Neural progenitor cell (in vitro differentiated cells): Measurements from ENCODE around the gene CREB5. TPM values are rescaled to one million over a fixed set of nuclear protein-coding genes. Genes with fewer than 3 reads are reported as not detected.

Experiments
- DNase-seq: peaks from one replicate; pipeline ENCODE4 v3.0.0-alpha.2; 2016; ENCODE audit warnings: low spot score
- H2AFZ ChIP-seq: fragments of 200-600 bp; sonication (generic); replicated peaks from 2 replicates; pipeline ENCODE4 v1.6.1; 2016; ENCODE audit warnings: antibody characterized with exemption
- H3F3A ChIP-seq: fragments of 200-600 bp; sonication (generic); 2 replicates; pipeline ENCODE4 v1.6.1; 2016; ENCODE audit warnings: antibody characterized with exemption, low read depth
- H3K27ac ChIP-seq: fragments of 200-600 bp; sonication (generic); 2 replicates; pipeline ENCODE4 v1.5.1; 2016; ENCODE audit warnings: mild to moderate bottlenecking
- H3K27me3 ChIP-seq: fragments of 200-600 bp; sonication (generic); 2 replicates; pipeline ENCODE4 v1.6.1; 2016; ENCODE audit warnings: mild to moderate bottlenecking, moderate library complexity
- H3K36me3 ChIP-seq: fragments of 200-600 bp; sonication (generic); 2 replicates; pipeline ENCODE4 v1.5.1; 2016
- H3K4me1 ChIP-seq: fragments of 200-600 bp; sonication (generic); 2 replicates; pipeline ENCODE4 v1.6.1; 2016; ENCODE audit warnings: mixed run types
- H3K4me2 ChIP-seq: fragments of 200-600 bp; sonication (generic); 2 replicates; pipeline ENCODE4 v1.6.1; 2016
- H3K4me3 ChIP-seq: fragments of 200-600 bp; sonication (generic); 2 replicates; pipeline ENCODE4 v1.5.1; 2016
- H3K79me2 ChIP-seq: fragments of 200-600 bp; sonication (generic); 2 replicates; pipeline ENCODE4 v1.6.1; 2016; ENCODE audit warnings: low read depth
- H3K9ac ChIP-seq: fragments of 200-600 bp; sonication (generic); 2 replicates; pipeline ENCODE4 v1.6.1; 2016
- H3K9me3 ChIP-seq: fragments of 200-600 bp; sonication (generic); 2 replicates; pipeline ENCODE4 v1.5.1; 2016; ENCODE audit warnings: low read depth
- H4K20me1 ChIP-seq: fragments of 200-600 bp; sonication (generic); 2 replicates; pipeline ENCODE4 v1.6.1; 2016; ENCODE audit warnings: low read depth
- H3K27ac Mint-ChIP-seq: 3 replicates; pipeline ENCODE4 v1.8.0; 2021; ENCODE audit warnings: mixed read lengths
- H3K27me3 Mint-ChIP-seq: 2 replicates; pipeline ENCODE4 v1.8.0; 2022; ENCODE audit warnings: low read depth, mild to moderate bottlenecking, inconsistent platforms, moderate library complexity, mixed read lengths; ENCODE audit not compliant: insufficient read depth
- H3K36me3 Mint-ChIP-seq: 3 replicates; pipeline ENCODE4 v1.8.0; 2021; ENCODE audit warnings: mixed read lengths
- H3K4me1 Mint-ChIP-seq: 3 replicates; pipeline ENCODE4 v1.8.0; 2021; ENCODE audit warnings: mixed read lengths
- H3K4me3 Mint-ChIP-seq: 3 replicates; pipeline ENCODE4 v1.8.0; 2021; ENCODE audit warnings: mild to moderate bottlenecking, moderate library complexity, mixed read lengths
- H3K9me3 Mint-ChIP-seq: 3 replicates; pipeline ENCODE4 v1.8.0; 2020; ENCODE audit warnings: mixed read lengths
- EZH2 ChIP-seq: fragments of 200-600 bp; sonication (generic); IDR thresholded peaks from 2 replicates; pipeline ENCODE4 v1.6.1; 2017; ENCODE audit warnings: antibody characterized with exemption, mild to moderate bottlenecking, moderate library complexity
- EZH2phosphoT487 ChIP-seq: fragments of 200-600 bp; sonication (generic); IDR thresholded peaks from 2 replicates; pipeline ENCODE4 v1.6.1; 2017; ENCODE audit warnings: antibody characterized with exemption
- total RNA-seq: library from RNA; depleted of rRNA; stranded (reverse); fragments of >200 nt; gene quantifications from 2 replicates; pipeline ENCODE4 v1.2.3, GENCODE V29; 2015; ENCODE audit warnings: low replicate concordance
- TF ChIP-seq, protein P1 (sequence below): fragments of 200-600 bp; sonication (generic); IDR thresholded peaks from 2 replicates; pipeline ENCODE4 v1.5.1; 2017; ENCODE audit warnings: antibody characterized with exemption, mild to moderate bottlenecking

The CREB5 gene
- total RNA-seq, 1 donor from 2014 or later = 1.2 TPM

DNA sequence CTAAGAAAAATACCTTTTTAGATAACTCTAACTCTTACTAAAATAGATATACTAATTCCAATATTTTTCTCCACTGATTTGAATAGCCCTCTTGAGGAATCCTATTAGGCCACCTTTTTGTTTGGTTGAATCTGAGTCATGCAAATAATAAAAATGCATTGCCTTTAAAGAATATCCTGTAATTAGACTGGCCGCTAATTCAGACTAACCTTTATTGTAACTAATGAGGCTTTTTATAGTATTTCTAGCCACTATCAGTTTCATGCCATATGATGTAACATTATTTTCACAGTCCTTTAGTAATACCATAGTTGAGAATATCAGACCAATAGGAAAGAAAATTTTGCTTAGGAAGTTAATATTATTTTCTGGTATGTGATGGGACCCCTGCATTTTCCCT lies 90.1 kb downstream of the CREB5 start:
- Mint-ChIP-seq H3K4me1 (no peaks in the 10 kb centered on the region), H3K36me3 (no peaks in the 10 kb centered on the region), H3K27ac (no peak overlapping the region), H3K4me3 (no peak overlapping the region), H3K9me3 (no peaks in the 10 kb centered on the region), H3K27me3 (no peaks in the 10 kb centered on the region)
- H3K4me2 ChIP-seq = no peak overlapping the region
- H3K27ac ChIP-seq = no peak overlapping the region
- H2AFZ ChIP-seq = no peak overlapping the region
- H3K27me3 ChIP-seq = no peaks in the 10 kb centered on the region
- H3K9ac ChIP-seq = no peak overlapping the region
- H3F3A ChIP-seq = no peaks in the 10 kb centered on the region
- no peak for DNase-seq
- H4K20me1 ChIP-seq = no peaks in the 10 kb centered on the region
- no peak for TF ChIP-seq EZH2phosphoT487
- TF ChIP-seq, protein P1, sequence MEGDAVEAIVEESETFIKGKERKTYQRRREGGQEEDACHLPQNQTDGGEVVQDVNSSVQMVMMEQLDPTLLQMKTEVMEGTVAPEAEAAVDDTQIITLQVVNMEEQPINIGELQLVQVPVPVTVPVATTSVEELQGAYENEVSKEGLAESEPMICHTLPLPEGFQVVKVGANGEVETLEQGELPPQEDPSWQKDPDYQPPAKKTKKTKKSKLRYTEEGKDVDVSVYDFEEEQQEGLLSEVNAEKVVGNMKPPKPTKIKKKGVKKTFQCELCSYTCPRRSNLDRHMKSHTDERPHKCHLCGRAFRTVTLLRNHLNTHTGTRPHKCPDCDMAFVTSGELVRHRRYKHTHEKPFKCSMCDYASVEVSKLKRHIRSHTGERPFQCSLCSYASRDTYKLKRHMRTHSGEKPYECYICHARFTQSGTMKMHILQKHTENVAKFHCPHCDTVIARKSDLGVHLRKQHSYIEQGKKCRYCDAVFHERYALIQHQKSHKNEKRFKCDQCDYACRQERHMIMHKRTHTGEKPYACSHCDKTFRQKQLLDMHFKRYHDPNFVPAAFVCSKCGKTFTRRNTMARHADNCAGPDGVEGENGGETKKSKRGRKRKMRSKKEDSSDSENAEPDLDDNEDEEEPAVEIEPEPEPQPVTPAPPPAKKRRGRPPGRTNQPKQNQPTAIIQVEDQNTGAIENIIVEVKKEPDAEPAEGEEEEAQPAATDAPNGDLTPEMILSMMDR = no peak
- no peak for TF ChIP-seq EZH2
- H3K79me2 ChIP-seq = no peaks in the 10 kb centered on the region
- no peaks in the 10 kb centered on the region for H3K4me1 ChIP-seq
- H3K9me3 ChIP-seq = no peaks in the 10 kb centered on the region
- no peak overlapping the region for H3K4me3 ChIP-seq
- H3K36me3 ChIP-seq = no peaks in the 10 kb centered on the region

DNA sequence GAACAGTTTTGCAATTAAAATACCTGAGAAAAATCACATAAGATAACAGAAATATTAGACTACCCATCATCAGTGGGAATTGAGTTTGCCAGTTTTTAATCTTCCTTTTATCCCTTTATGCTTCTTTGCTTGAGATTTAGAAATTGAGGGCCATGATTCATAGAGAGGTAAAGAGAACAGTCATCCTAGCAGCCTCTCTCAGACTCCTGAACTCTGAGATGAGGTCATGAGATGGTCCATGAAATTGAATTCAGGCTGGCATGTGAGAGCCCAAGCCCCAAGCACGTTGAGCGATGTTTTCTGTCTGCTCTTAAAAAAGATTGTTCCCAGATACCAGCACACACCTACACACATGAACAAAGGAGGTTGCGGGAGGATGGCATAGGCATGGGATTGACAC lies 91.1 kb downstream of the CREB5 start:
- no peak for DNase-seq
- Histone ChIP-seq H3K79me2 (no peaks in the 10 kb centered on the region), H3K36me3 (no peaks in the 10 kb centered on the region), H3K4me1 (no peaks in the 10 kb centered on the region), H3K9ac (no peak overlapping the region), H2AFZ (no peak overlapping the region), H3K27ac (no peak overlapping the region), H3K4me2 (no peak overlapping the region), H4K20me1 (no peaks in the 10 kb centered on the region), H3K4me3 (no peak overlapping the region), H3K27me3 (no peaks in the 10 kb centered on the region), H3F3A (no peaks in the 10 kb centered on the region), H3K9me3 (no peaks in the 10 kb centered on the region)
- no peaks in the 10 kb centered on the region for H3K27me3 Mint-ChIP-seq
- no peak overlapping the region for H3K27ac Mint-ChIP-seq
- no peaks in the 10 kb centered on the region for H3K4me1 Mint-ChIP-seq
- TF ChIP-seq EZH2 (no peak), EZH2phosphoT487 (no peak)
- TF ChIP-seq, protein P1 = no peak
- no peaks in the 10 kb centered on the region for H3K9me3 Mint-ChIP-seq
- H3K36me3 Mint-ChIP-seq = no peaks in the 10 kb centered on the region
- no peak overlapping the region for H3K4me3 Mint-ChIP-seq

DNA sequence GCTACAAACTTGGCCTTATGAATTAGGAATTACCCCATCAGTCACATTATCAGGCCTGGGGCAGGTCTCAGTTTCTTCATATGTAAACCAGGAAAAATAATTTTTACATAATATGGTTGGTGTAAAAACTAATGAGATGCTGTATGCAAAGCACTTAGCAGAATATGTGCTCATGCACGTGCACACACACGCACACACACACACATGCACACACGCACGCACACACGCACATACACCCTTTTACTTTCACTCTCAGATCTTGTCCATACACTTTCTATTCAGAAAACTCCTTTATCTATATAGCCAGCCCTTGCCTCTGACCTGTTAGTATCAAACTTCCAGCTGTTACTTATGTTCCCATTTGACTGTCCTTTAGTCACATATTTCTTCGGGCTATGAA lies 92.7 kb downstream of the CREB5 start:
- no peak for DNase-seq
- Histone ChIP-seq H4K20me1 (no peaks in the 10 kb centered on the region), H3K36me3 (no peaks in the 10 kb centered on the region), H3K27ac (no peak overlapping the region), H3K4me1 (peaks cover 3% of the 10 kb centered on the region), H3F3A (no peaks in the 10 kb centered on the region), H3K79me2 (no peaks in the 10 kb centered on the region), H3K9ac (no peak overlapping the region), H3K4me2 (no peak overlapping the region), H3K27me3 (no peaks in the 10 kb centered on the region), H3K4me3 (no peak overlapping the region), H2AFZ (no peak overlapping the region), H3K9me3 (no peaks in the 10 kb centered on the region)
- H3K4me3 Mint-ChIP-seq = no peak overlapping the region
- H3K4me1 Mint-ChIP-seq = peaks cover 5% of the 10 kb centered on the region
- no peak overlapping the region for H3K27ac Mint-ChIP-seq
- TF ChIP-seq EZH2 (no peak), EZH2phosphoT487 (no peak)
- TF ChIP-seq, protein P1 = no peak
- H3K36me3 Mint-ChIP-seq = no peaks in the 10 kb centered on the region
- no peaks in the 10 kb centered on the region for H3K27me3 Mint-ChIP-seq
- H3K9me3 Mint-ChIP-seq = no peaks in the 10 kb centered on the region

DNA sequence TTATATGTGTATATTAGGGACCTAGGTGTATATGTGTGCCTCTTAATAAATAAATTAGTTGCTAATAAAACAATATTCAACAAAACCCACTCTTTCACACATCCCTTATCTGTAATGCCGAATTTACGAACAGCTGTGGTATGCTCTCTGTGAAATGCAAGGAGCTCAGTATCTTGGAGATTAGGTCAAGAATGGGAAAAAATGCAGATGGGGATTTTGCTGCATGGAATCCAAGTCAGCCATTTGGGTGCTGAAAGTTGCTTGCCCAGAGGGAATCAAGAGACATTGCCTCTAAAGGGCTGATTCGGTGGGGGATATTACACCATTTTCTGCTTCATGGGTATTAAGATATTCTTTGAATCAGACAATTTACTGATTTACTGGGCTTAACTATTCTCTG lies 93.5 kb downstream of the CREB5 start:
- Histone ChIP-seq H3F3A (no peaks in the 10 kb centered on the region), H3K27me3 (no peaks in the 10 kb centered on the region), H4K20me1 (no peaks in the 10 kb centered on the region), H3K27ac (no peak overlapping the region), H2AFZ (no peak overlapping the region), H3K4me2 (no peak overlapping the region), H3K79me2 (no peaks in the 10 kb centered on the region), H3K4me3 (no peak overlapping the region), H3K9ac (no peak overlapping the region), H3K36me3 (no peaks in the 10 kb centered on the region), H3K9me3 (no peaks in the 10 kb centered on the region), H3K4me1 (peaks cover 5% of the 10 kb centered on the region)
- no peak for DNase-seq
- Mint-ChIP-seq H3K4me3 (no peak overlapping the region), H3K9me3 (no peaks in the 10 kb centered on the region), H3K4me1 (peaks cover 8% of the 10 kb centered on the region), H3K36me3 (no peaks in the 10 kb centered on the region), H3K27ac (no peak overlapping the region), H3K27me3 (no peaks in the 10 kb centered on the region)
- TF ChIP-seq, protein P1 = no peak
- TF ChIP-seq EZH2 = no peak
